OCI-LY7 (cell line): ENCODE data around the gene NRP1.

Experiments
- EZH2phosphoT487 ChIP-seq: fragments of 200-600 bp; sonication (generic); IDR thresholded peaks from 2 replicates; pipeline ENCODE4 v1.6.1; 2018; ENCODE audit warnings: low read depth, borderline replicate concordance, mild to moderate bottlenecking, mixed run types, antibody characterized with exemption, low read length, moderate library complexity, mixed read lengths
- TF ChIP-seq, protein P1 (sequence below): fragments of 200-600 bp; sonication (generic); conservative IDR thresholded peaks from 2 replicates; pipeline ENCODE4 v1.5.1; 2014; ENCODE audit warnings: mild to moderate bottlenecking, antibody characterized with exemption, low read length, moderate library complexity, mixed read lengths

DNA sequence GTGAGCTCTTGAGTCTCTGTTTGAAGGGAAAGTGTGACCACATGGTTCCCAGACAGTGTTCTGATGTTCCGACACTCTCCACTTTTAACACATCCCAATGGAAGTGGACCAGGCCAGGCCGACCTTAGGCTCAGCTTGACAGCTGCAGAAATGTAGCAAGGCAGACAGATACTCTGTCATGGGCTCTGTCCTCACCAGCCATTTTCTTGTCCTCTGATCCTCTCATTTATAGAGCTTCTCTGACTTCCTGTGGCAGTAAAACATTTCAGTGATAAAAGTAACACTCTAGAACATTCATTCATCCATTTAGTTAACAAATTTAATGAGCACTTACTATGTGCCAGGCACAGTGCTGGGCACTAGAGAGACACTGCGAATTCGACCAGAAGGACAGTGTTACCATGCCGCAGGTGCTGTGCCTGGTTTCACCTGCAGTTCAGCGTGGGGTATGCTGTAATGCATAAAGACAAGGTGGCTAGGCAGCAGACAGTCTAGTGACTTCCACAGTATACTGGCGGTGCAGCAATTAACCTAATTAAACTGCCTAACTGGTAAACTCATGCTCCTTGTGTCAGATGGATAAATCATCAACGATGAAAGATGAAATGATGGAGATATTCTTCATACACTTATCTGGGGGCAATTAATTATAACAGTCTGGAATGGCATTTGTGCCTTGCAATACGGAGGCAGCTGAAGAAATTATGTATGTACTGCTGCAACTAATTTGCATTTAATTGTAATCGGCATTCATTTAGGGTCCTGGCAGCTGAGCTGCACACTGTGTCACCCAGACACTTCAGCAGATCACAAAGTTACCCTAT, 188.1 kb downstream of the NRP1 start:
- TF ChIP-seq, protein P1, sequence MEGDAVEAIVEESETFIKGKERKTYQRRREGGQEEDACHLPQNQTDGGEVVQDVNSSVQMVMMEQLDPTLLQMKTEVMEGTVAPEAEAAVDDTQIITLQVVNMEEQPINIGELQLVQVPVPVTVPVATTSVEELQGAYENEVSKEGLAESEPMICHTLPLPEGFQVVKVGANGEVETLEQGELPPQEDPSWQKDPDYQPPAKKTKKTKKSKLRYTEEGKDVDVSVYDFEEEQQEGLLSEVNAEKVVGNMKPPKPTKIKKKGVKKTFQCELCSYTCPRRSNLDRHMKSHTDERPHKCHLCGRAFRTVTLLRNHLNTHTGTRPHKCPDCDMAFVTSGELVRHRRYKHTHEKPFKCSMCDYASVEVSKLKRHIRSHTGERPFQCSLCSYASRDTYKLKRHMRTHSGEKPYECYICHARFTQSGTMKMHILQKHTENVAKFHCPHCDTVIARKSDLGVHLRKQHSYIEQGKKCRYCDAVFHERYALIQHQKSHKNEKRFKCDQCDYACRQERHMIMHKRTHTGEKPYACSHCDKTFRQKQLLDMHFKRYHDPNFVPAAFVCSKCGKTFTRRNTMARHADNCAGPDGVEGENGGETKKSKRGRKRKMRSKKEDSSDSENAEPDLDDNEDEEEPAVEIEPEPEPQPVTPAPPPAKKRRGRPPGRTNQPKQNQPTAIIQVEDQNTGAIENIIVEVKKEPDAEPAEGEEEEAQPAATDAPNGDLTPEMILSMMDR: no peak
- TF ChIP-seq EZH2phosphoT487: no peak
